ENCODE measurements around the gene RNF14.

The RNF14 gene

DNA sequence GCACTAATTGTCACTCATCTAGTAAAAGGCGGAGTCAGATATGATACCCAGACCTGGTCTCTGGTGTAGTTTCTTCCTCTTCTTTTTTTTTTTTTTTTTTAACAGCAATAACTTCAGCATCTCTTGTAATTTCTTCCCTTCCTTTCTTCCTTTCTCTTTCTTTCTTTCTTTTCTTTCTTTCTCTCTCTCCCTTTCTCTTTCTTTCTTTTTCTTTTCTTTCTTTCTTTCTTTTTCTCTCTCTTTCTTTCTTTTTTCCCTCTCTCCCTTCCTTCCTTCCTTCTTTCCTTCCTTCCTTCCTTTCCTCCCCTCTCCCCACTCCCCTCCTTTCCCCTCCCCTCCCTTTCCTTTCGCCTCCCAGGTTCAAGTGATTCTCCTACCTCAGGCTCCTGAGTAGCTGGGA, 69.8 kb downstream of the RNF14 start:
- H3K4me1 ChIP-seq: no peaks in the 10 kb centered on the region
- H3K27ac ChIP-seq: no peak overlapping the region
- no peak overlapping the region for H3K4me2 ChIP-seq
- no peaks in the 10 kb centered on the region for H3K36me3 ChIP-seq
- no peaks in the 10 kb centered on the region; the same call in 1 of the 2 replicates for H3K9me3 ChIP-seq
- no peaks in the 10 kb centered on the region for H4K20me1 ChIP-seq
- H3K27me3 ChIP-seq: no peaks in the 10 kb centered on the region
- no peak for TF ChIP-seq Cebpa-rat (IDR thresholded peaks at IDR 0.05)
- H3K4me3 ChIP-seq: no peak overlapping the region
- no peak overlapping the region for H3K9ac ChIP-seq
